NOMO-1 treated with dmso at 0.1 percent for 144 hours (cell line): ENCODE data around the gene PHC2.

ENCODE experiments used
- DNase-seq: peaks from one replicate; lab custom pipeline; 2025; ENCODE audit not compliant: unreplicated experiment; lab: John Stamatoyannopoulos, UW

The PHC2 gene

DNA sequence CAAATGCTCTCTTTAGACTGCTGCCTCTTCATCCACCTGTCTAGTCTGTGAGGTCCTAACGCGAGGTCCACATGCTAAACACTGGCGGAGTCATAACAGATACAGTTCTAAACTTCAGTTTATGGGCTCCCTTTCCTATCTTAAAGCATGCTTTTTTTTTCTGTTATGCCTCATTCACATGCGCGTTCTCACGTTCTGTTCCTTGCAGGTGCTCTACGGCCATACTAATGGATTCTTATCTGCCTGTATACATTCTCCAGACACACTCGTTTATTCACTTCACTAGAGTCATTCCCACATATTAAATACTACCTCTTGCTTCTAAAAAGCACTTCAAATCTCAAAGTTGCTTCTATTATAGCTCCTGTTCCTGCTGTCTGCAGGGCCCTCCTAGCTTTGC is 38.7 kb downstream of the PHC2 start:
- DNase-seq = no peak

DNA sequence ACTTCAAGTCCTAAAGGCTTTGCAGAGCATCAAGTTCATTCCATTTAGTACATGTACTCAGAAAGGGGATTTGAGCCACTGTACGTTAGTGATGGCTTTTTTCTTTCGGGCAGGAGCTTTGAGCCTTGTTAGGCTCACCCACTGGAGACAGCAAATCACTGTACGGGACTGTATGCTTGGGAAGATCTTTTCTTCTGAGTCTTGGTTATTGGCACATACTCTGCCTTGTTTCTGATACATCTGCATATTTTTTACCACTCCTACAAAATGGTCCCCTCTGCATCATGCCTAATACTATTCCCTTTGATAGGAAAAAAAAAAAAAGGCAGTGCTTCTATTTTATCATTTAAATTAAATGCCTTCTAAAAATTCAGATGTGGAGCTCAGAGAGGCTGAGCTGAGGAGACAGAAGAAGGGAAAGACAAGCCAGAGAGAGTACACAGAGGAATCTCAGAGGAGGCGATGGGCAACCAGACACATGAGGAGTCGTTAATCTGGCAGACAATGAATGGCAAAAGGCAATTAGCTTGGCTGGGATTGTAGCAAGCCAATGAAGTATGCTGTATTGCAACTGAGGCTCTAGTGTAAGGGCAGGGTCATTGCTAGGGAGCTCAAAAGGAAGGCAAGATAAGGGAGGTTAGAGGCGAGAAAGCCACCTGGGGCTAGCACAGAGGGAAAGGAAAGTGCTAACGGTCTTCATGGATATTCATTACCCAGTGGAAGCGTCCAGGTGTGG is 39.4 kb downstream of the PHC2 start:
- no peak for DNase-seq

DNA sequence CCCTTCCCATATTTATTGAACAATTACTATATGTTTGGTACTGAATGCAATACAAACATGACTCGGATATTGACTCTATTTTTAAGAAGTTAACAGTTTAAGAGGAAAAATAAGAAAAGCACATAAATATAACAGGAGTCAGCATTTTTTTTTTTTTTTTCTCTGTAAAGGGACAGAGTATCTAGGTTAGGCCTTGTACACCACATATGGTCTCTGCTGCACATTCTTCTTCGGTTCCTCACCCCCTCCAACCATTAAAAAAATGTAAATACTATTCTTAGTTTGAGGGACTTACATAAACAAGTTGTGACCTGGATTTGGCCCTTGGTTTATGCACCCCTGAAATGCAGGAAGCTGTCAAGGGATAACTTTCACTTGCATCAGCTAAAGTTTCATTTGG is 40.4 kb downstream of the PHC2 start:
- DNase-seq = no peak

DNA sequence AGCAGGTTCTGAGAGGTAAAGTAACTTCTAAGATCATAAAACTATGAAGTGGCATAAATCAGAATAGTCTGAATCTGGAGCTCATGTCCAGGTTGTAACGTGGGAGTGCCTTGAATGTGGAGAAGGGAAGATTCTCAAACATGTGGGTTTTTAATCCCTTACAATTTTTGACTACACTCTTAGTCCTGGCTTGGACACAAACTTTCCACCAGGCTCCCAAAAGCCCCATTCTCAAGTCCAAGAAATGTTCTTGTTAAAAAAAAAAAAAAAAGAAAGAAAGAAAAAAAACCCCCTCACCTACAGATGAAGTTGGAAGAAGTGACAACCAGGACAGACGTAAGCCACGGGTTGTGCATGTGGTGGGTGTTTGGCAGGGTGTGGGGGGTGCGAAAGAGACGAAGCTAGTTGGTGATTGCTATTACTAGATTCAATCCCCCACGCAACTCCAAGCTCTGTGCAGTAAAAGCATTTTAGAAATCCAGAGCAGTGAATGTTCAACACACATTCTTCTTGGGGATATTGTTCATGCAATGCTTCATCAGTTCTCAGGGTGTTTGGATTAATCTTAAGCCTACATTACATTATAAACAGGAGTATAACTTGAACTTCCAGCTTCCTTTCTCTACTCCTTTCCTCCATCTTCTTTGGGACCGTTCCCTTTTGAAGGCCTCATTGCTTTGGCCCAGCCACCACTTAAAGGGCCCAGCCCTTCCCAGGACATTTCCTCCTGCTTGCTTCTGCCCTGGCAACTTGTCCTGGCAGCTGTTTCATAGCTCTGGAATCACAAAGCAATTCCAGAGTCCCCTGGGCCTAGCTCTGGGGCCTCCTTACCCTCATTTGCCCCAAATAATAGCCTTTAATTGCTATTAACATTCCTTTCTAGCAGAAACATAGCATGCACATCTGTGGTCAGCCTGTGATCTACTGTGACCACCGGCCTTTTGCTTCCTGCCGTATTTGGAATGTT is 41.8 kb downstream of the PHC2 start:
- no peak for DNase-seq

DNA sequence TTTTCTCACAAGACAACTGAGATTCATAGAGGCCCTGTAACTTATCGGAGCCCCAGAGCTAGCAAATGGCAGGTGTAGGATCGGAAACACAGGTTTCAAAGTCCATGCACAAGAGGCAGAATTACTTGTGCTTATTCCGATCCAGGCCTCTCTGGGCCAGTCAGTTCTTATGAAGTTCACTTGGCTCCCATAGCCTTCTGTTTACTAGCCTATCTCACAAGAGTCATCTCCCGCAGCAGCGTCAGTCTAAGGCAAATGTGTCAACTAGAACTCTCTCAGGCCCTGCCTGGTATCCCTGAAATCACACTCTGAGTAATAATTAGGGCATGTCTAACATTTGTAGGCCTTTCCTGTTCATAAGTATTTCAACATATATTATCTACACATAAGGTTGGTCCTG is 43.3 kb downstream of the PHC2 start:
- DNase-seq = no peak

DNA sequence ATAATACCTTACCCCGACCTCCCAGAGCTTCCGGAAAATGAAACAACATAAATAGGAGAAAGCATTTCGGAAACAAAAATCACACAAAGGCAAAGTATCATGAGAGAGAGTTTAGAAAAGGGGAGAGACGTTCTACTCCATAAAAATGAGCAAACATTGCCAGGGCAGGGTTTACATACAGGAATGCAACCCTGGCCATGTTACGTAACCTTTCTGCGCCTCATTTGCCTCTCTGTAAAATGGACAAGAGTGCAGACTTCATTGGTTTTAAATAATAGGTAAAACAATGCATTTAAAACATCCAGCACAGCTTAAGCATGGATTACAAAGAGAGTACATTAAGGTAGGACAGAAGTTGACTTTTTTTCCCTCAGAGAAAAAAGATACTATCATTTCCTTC is 45.6 kb downstream of the PHC2 start:
- no peak for DNase-seq

DNA sequence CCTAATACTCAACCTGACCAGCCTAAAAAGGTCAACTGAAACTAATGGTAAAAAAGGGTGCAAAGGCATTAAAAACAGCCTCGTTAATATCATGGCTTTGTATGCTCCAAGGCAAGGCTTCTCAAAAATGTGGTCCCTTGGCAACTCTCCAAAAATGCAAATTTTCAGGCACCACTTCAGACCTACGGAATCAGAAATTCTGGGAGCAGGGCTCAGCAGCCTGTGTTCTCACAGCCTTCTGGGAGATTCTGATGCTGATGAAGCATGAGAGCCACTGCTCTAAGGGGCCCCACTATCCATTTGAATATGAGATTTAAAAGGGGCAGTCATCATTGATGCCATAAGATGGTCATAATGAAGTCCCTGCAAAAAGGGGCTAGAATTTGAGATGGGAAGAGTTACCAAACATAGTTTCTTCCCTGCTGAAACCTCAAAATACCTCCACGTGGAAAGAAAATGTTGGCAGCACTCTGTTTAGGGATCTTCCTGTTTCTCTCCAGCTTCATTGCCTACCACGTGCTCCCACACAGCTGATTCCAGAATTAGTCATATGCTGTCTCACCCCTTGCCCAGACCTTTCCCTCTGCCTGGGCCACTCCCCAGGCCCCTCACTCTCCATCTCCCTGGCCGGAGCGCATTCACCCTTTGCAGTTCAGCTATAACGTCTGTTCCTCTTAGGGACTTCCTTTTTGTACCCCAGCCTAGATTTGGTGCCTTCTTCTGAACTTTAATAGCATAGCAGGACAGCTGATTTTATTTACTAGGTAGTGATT is 46.7 kb downstream of the PHC2 start:
- DNase-seq = no peak

DNA sequence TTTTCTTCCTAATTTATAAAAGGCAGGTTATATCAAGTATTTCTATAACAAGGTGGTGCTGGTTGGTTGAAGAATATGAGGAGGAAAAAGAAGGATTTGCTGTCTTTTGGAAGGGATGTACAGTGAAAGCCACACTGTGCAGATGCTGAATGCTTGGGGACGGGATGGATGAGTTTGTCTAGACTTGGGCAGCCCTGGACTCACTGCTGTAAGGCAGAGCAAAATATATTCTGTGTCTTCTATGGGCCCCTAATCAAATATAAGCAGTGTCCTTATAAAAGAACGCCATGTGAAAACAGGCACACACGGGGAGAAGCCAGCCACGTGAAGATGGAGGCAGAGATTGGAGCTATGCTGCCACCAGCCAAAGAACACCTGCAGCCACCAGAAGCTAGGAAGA is 47.4 kb downstream of the PHC2 start:
- no peak for DNase-seq

DNA sequence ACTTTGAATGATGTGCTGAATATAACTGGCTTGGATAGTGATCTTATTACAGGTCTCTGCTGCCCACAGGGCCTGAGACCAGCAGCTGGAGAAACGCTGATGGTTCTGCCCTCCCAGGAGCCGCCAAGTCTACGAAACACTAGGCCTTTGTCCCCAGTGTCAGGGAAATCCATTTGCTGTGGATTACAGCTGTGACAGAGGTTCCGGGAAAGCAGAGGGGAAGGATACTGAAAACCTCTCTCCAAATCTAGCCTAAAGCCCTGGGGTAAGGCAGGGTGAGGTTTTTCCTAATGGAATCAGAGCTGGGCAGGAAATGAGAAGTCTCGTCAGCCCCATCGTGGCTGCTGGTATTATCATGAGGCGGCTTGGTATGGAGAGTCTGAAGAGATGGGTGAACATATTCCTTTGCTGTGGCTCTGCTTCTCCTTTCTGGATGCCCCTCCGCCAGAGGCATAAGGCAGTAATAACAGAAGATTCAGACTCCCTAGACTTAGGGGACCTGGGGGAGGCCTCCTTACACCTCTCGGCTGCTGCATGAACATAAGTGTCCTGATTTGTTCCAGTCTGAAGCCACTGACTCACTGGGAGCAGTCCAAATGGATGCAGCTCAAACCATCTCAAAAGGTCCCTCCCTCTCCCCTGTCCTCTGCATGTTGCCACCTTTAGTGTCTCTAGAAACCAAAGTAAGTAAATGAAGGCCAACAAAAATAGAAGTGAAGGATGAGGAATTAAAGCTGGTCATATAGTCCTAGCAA is 48.1 kb downstream of the PHC2 start:
- no peak for DNase-seq

DNA sequence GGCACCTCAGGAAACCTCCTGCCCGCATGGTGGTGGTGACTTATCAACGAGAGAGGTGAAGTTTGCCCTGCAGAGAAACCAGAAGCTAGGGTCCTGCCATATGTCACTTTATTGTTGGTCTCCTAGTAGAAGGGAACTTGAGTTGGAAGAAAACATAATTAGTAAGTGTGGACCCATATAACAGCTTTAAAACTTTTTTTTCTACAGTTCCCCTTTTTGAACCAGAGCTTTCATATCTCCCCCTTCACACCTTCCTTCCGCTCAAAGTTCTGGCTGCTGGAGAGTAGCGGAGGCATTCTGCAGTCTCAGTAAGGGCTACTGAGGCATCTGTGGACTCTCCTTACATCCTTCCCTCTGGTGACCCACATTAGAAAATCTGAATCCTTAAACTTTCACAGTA is 48.9 kb downstream of the PHC2 start:
- peak; percentile 8 for DNase-seq

DNA sequence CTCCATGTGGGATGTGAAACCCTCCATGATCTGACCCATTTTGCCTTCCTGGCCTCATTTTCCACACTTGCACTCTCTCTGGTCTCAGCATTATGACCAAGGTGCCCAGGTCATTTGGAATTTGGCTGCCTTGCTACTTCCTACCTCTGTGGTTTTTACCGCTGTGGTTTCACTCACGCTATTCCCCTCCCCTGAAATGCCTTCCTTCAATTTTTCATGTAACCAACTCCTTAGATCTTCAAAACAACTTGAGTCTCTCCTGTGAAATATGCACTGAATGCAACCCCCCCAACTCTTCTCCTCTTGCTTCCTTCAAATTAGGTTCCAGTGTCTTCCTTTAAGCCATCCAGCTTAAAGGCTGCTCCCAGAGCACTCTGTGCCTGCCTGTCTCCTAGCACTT is 50.1 kb downstream of the PHC2 start:
- no peak for DNase-seq

DNA sequence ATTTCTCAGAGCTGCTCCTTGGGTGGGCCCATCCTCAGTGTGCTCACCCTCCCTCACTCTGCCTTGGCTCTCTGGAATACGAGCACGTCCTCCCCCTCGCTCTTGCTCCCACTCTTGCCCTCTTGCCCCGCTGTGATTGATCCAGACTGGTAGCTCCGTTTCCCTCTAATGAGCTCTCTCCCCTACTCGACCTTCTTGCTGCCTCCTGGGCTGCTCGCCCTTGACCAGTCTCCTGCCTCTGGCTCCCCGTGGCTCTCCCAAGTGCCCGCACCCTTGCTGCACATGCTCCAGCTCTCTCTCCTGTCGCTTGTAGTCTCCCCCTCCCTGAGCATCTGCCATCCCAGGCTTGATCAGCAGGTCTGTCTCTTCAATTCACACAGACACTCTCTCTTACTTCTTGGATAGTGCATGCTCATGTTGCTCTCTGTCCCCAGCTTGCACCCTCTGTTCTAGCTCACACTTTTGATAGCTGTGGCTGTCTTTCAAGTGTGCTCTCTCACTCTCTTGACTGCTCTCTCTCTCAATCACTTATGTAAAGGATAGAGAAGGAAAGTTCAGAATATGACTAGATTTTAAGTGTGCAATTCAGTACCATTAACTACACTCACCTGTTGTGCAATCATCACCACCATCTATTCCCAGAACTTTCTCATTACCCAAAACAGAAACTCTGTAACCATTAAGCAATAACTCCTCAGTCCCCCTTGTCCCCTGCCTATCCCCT is 51.1 kb downstream of the PHC2 start:
- DNase-seq = peak; percentile 18

DNA sequence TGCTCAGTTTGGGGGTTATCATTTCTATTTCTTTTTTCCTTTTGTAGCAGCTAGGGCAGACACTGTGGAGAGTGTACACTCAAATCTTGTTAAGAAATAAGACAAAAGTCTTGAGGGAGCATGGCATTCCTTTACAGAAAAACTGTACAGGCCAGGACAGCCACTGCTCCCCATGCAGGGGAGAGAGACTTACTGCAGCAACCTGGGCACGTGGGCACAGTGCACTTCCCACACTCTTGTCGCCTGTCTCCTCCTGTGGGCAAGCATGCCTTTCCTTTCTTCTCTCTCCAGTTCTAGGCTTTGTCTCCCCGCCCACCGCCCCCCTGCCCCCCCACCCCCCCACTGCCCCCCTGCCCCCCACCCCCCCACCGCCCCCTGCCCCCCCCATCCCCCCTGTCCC is 51.9 kb downstream of the PHC2 start:
- no peak for DNase-seq

DNA sequence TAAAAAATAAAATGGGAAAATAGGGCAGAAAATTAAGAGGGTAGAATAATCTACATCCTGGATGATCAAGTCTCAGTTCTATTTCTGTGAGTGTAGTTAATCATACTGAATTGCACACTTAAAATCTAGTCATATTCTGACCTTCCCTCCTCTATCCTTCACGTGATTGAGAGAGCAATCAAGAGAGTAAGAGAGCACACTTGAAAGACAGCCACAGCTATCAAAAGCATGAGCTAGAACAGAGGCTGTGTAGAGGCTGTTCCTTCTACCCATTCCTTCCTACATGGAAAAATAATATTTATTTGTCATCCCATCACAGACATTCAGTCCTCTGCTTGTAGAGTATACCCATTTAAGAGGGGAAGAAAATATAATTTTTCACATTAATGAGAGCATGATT is 52.4 kb downstream of the PHC2 start:
- no peak for DNase-seq

DNA sequence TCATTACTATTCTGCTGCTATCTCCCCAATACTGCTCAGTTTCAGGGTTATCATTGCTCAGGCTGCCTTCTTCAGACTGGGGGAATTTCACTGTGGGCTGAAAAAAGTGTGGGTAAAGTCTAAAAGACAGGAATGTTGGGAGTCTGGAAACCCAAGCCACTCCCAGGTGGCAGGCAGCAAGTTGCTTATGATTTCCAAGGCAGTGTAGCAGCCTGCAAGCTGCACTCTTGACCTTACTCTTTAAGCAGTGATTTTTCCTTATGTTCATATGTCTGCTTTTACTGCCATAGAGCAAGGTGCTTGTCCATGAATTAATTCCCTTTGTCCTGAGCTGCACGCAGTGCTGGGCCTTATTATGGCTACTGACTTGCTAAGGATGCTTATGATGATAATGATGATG is 53.1 kb downstream of the PHC2 start:
- DNase-seq = no peak

DNA sequence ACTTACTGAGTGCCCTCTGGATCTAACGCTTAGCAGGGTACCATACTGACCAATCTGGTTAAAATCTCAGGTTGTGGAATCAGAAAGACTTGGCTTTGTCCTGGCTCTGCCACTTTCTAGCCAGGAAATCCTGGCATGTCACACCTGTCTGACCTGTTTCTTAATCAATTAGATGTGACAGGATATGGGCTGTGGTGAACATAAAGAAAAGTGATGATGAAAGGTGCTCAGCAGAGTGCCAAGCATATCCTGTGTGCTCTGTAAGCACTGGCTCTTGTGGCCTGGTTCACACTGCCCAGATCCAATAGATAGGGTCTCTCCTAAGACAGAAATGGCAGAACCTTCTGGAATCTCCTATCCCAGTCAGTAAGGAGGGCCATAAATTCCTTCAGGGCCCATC is 53.9 kb downstream of the PHC2 start:
- DNase-seq = no peak

DNA sequence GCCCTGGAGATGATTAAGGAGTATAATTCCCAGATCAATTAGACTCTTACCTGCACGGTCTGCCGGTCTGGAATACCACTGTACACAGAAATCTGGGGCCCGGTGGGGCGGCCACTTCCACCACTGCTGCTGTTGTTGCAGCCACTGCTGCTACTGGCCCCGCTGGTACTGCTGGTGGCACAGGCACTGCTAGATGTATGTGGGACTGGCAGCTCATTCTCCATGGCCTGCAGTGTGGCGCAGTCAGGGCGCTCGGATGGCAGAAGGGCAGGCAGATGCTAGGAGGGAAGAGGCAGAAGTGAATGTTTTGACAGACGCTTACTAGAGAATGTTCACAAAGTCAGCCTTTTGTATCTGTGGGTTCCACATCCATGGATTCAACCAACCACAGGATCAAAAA is 55.6 kb downstream of the PHC2 start:
- no peak for DNase-seq

DNA sequence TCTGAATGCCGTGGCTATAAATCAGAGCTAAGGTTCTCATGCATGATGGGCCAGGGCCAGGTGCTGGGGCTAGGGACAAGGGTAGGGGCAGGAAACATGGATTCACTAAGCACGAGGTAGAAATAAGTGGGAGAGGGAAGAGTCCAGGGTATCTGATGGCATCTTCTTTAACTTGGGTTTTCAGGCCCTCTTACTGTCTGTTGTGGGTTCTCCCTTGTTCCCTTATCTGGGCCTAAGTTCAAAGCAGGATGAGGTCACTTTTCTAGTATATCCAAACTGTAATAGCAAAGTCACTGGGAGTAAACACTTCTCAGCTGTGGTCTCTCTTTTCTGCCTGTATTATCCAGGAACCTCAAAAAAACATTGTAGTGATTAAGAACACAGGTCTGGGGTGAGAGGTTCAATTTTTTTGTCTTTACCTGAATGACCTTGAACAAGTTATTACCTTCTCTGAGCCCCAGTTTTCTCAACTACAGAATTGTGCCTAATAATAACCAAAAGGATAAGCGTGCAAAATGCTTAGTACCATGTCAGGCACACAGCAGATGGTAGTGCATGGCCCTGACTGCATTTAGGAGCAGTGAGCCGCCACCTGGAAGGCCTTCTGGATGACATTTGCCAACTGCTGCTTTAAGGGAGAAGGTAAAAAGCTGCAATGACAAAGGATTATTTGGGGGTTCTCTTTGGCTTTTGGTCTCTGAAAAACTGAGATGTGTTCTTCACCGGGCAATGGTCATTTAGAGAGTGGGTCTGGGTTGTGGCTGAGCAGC is 56.4 kb downstream of the PHC2 start:
- no peak for DNase-seq

DNA sequence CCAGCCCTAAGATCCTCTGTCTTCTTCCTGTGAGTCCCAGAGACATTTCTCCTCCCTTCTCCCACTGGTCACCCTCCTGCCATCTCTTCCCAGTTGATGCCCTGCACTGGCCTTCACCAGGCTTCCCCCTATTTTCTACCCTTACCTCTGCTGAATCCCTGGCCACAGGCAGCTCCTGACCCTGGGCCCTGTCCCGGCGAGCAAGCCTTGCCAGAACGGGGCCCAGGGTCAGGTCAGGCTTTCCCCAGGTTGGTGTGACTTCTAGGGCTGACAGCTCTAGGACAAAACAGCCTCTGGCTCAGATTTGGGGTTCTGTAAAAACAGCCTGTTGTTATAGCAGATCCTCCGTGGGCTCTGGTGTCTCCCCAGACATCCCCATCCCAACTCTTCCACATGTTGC is 57.3 kb downstream of the PHC2 start:
- DNase-seq = no peak

DNA sequence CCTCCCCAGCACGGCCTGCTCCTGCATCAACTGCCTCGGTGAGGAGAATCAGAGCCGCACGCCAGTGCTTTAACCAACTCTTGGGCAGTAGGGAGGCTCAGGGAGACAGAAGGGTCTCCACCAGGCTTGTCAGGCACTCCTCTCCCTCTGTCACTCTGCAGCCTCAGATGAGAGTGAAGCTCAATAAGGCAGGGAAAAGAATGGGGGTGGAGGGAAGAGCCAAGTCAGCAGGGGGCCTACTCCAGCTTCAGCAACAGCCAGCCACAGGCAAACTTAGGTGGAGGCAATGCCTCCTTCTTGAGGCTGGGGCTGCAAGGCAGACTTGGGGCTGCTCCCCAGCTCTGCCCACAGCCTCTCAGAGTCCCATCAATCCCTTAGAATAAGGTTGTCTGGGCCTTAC is 58.2 kb downstream of the PHC2 start:
- no peak for DNase-seq
